Trophoblast cell (in vitro differentiated cells and primary cell): ENCODE results near the gene KLK7. TPM values are rescaled to one million over a fixed set of nuclear protein-coding genes. Genes with fewer than 3 reads are reported as not detected.

Experiments used
- DNase-seq, 2 donors: peaks; one replicate each; pipeline ENCODE4 v3.0.0-alpha.2; 2016
- H2AFZ ChIP-seq: 2 replicates; pipeline ENCODE4 v1.6.1; 2013; ENCODE audit warnings: low read length, moderate library complexity, mild to moderate bottlenecking; ENCODE audit not compliant: insufficient read depth, poor library complexity
- H2AK5ac ChIP-seq: 2 replicates; pipeline ENCODE4 v1.6.1; 2013; ENCODE audit warnings: mild to moderate bottlenecking, low read length
- H2BK120ac ChIP-seq: 2 replicates; pipeline ENCODE4 v1.6.1; 2013; ENCODE audit warnings: low read length, mild to moderate bottlenecking, moderate library complexity; ENCODE audit not compliant: insufficient read depth, poor library complexity
- H2BK12ac ChIP-seq: 2 replicates; pipeline ENCODE4 v1.6.1; 2013; ENCODE audit warnings: mild to moderate bottlenecking, low read length, moderate library complexity
- H2BK5ac ChIP-seq: 2 replicates; pipeline ENCODE4 v1.6.1; 2013; ENCODE audit warnings: low read length, low read depth, moderate library complexity, mild to moderate bottlenecking; ENCODE audit not compliant: poor library complexity
- H3K14ac ChIP-seq: 2 replicates; pipeline ENCODE4 v1.6.1; 2013; ENCODE audit warnings: mild to moderate bottlenecking, low read length
- H3K18ac ChIP-seq: 2 replicates; pipeline ENCODE4 v1.6.1; 2013; ENCODE audit warnings: mild to moderate bottlenecking, low read length
- H3K23ac ChIP-seq: 2 replicates; pipeline ENCODE4 v1.6.1; 2013; ENCODE audit warnings: low read length
- H3K27ac ChIP-seq: 2 replicates; pipeline ENCODE4 v1.5.1; 2013; ENCODE audit warnings: low read depth, mild to moderate bottlenecking, inconsistent platforms, low read length, moderate library complexity
- H3K27me3 ChIP-seq: 2 replicates; pipeline ENCODE4 v1.6.1; 2013; ENCODE audit warnings: inconsistent platforms, mild to moderate bottlenecking, low read length, moderate library complexity; ENCODE audit not compliant: insufficient read depth
- H3K36me3 ChIP-seq, 2 experiments: 1 replicate in 1 of 2; 2 replicates in 1 of 2; pipeline ENCODE4 v1.6.1; 2013; ENCODE audit warnings: low read length in 2 of 2, mild to moderate bottlenecking in 2 of 2, moderate library complexity in 1 of 2; ENCODE audit not compliant: insufficient read depth in 2 of 2, control insufficient read depth in 1 of 2
- H3K4ac ChIP-seq: 2 replicates; pipeline ENCODE4 v1.6.1; 2013; ENCODE audit warnings: low read depth, mild to moderate bottlenecking, low read length, moderate library complexity
- H3K4me1 ChIP-seq, 2 experiments: 1 replicate in 1 of 2; 2 replicates in 1 of 2; pipeline ENCODE4 v1.6.1; 2013; ENCODE audit warnings: low read length in 2 of 2, mild to moderate bottlenecking in 2 of 2, moderate library complexity in 1 of 2; ENCODE audit not compliant: insufficient read depth in 2 of 2, control insufficient read depth in 1 of 2
- H3K4me2 ChIP-seq: 2 replicates; pipeline ENCODE4 v1.6.1; 2013; ENCODE audit warnings: inconsistent platforms, mild to moderate bottlenecking, low read length, moderate library complexity
- H3K4me3 ChIP-seq: 2 replicates; pipeline ENCODE4 v1.5.1; 2013; ENCODE audit warnings: mild to moderate bottlenecking, low read depth, low read length, inconsistent platforms
- H3K79me1 ChIP-seq: one replicate; pipeline ENCODE4 v1.6.1; 2013; ENCODE audit warnings: low read length
- H3K79me2 ChIP-seq: 2 replicates; pipeline ENCODE4 v1.6.1; 2013; ENCODE audit warnings: low read length, mild to moderate bottlenecking; ENCODE audit not compliant: control insufficient read depth, insufficient read depth, poor library complexity
- H3K9ac ChIP-seq: 2 replicates; pipeline ENCODE4 v1.6.1; 2013; ENCODE audit warnings: mild to moderate bottlenecking, low read length
- H3K9me3 ChIP-seq: 2 replicates; pipeline ENCODE4 v1.6.1; 2013; ENCODE audit warnings: low read depth, mild to moderate bottlenecking, control low read depth, inconsistent platforms, low read length; ENCODE audit not compliant: insufficient read depth
- H4K12ac ChIP-seq: 2 replicates; pipeline ENCODE4 v1.6.1; 2013; ENCODE audit warnings: low read depth, mild to moderate bottlenecking, low read length, moderate library complexity
- H4K8ac ChIP-seq: 2 replicates; pipeline ENCODE4 v1.6.1; 2013; ENCODE audit warnings: low read depth, mild to moderate bottlenecking, low read length, moderate library complexity
- H4K91ac ChIP-seq: one replicate; pipeline ENCODE4 v1.6.1; 2013; ENCODE audit warnings: low read depth, mild to moderate bottlenecking, low read length, moderate library complexity
- WGBS: extraction: QIAGEN DNeasy Blood & Tissue Kit; methylation state at CpG from one replicate; pipeline ENCODE4 v1.1.7; 2013; ENCODE audit warnings: missing lambda C conversion rate; ENCODE audit not compliant: insufficient read length, insufficient coverage; ENCODE audit errors: extremely low coverage; 5-methylcytosine and 5-hydroxymethylcytosine counted together
- polyA plus RNA-seq: library from polyadenylated mRNA; stranded (reverse); fragments of 200-250 nt; gene quantifications from 2 replicates; pipeline ENCODE4 v1.2.3, GENCODE V29; 2013

The KLK7 gene
- polyA plus RNA-seq: 0.21 and 0.26 TPM in 2 replicates

GRCh38 chr19:50983625-50984292, at the start of gene KLK7:
Gene KLK7 (minus strand): TSS chr19:50983917. CDS start chr19:50982399, 1,518 bp downstream.
- Histone ChIP-seq H3K27me3 (no peaks in the 10 kb centered on the region), H3K79me2 (no peaks in the 10 kb centered on the region), H3K18ac (no peak within 1 kb of the TSS), H2BK120ac (no peak within 1 kb of the TSS), H2BK12ac (no peak within 1 kb of the TSS), H4K12ac (no peak within 1 kb of the TSS), H3K9me3 (no peaks in the 10 kb centered on the region), H3K36me3 (no peaks in the 10 kb centered on the region), H3K27ac (no peak within 1 kb of the TSS), H3K4me3 (no peak within 1 kb of the TSS), H4K8ac (no peak within 1 kb of the TSS), H3K4me2 (no peak within 1 kb of the TSS), H2AFZ (no peak within 1 kb of the TSS), H3K4me1 (peaks cover 5 to 12% of the 10 kb centered on the region in 2 experiments), H2BK5ac (no peak within 1 kb of the TSS), H3K9ac (no peak within 1 kb of the TSS), H3K4ac (no peak within 1 kb of the TSS), H3K79me1 (peaks cover 4% of the 10 kb centered on the region), H3K23ac (no peak within 1 kb of the TSS), H3K14ac (no peak within 1 kb of the TSS), H4K91ac (no peak within 1 kb of the TSS), H2AK5ac (no peak within 1 kb of the TSS)
- no peak for DNase-seq
- WGBS: no CpG with 5 or more reads among the region's 28 CpGs

GRCh38 chr19:51031880-51032225, 48.1 kb upstream of the KLK7 start:
- Histone ChIP-seq H3K27me3 (no peaks in the 10 kb centered on the region), H3K14ac (no peak overlapping the region), H3K36me3 (no peaks in the 10 kb centered on the region), H4K8ac (no peak overlapping the region), H2AFZ (no peak overlapping the region), H3K9me3 (no peaks in the 10 kb centered on the region), H3K27ac (no peak overlapping the region), H2BK5ac (no peak overlapping the region), H3K18ac (no peak overlapping the region), H3K79me1 (no peaks in the 10 kb centered on the region), H3K4me3 (no peak overlapping the region), H3K79me2 (no peaks in the 10 kb centered on the region), H3K4me1 (no peaks in the 10 kb centered on the region), H3K9ac (no peak overlapping the region), H2AK5ac (no peak overlapping the region), H2BK120ac (no peak overlapping the region), H4K91ac (no peak overlapping the region), H3K4me2 (no peak overlapping the region), H2BK12ac (no peak overlapping the region), H3K4ac (no peak overlapping the region), H3K23ac (no peak overlapping the region), H4K12ac (no peak overlapping the region)
- no peak for DNase-seq
- WGBS: no CpG with 5 or more reads among the region's 28 CpGs

- Histone ChIP-seq H2BK120ac (no peak overlapping the region), H3K23ac (no peak overlapping the region), H3K14ac (no peak overlapping the region), H3K9me3 (no peaks in the 10 kb centered on the region), H3K4me1 (no peaks in the 10 kb centered on the region), H4K12ac (no peak overlapping the region), H3K4me3 (no peak overlapping the region), H2AFZ (no peak overlapping the region), H3K27ac (no peak overlapping the region), H4K91ac (no peak overlapping the region), H4K8ac (no peak overlapping the region), H2BK12ac (no peak overlapping the region), H3K36me3 (no peaks in the 10 kb centered on the region), H3K27me3 (no peaks in the 10 kb centered on the region), H3K4ac (no peak overlapping the region), H3K4me2 (no peak overlapping the region), H3K18ac (no peak overlapping the region), H2AK5ac (no peak overlapping the region), H3K79me1 (no peaks in the 10 kb centered on the region), H3K79me2 (no peaks in the 10 kb centered on the region), H3K9ac (no peak overlapping the region), H2BK5ac (no peak overlapping the region)
- no CpG with 5 or more reads among the region's 7 CpGs for WGBS
- no peak for DNase-seq
These were observed 47.6 kb upstream of the KLK7 start for GRCh38 chr19:51031220-51031879.

GRCh38 chr19:51030631-51031030, 46.9 kb upstream of the KLK7 start:
- no peak overlapping the region for H3K4me2 ChIP-seq
- no peaks in the 10 kb centered on the region for H3K27me3 ChIP-seq
- no peak overlapping the region for H2BK120ac ChIP-seq
- H2AFZ ChIP-seq: no peak overlapping the region
- H3K14ac ChIP-seq: no peak overlapping the region
- no peak overlapping the region for H3K18ac ChIP-seq
- WGBS: no CpG with 5 or more reads among the region's 13 CpGs
- no peaks in the 10 kb centered on the region for H3K4me1 ChIP-seq
- no peak overlapping the region for H3K23ac ChIP-seq
- H3K4ac ChIP-seq: no peak overlapping the region
- no peaks in the 10 kb centered on the region for H3K9me3 ChIP-seq
- H4K12ac ChIP-seq: no peak overlapping the region
- no peak overlapping the region for H3K27ac ChIP-seq
- no peak overlapping the region for H2AK5ac ChIP-seq
- H4K8ac ChIP-seq: no peak overlapping the region
- DNase-seq: no peak
- H2BK12ac ChIP-seq: no peak overlapping the region
- no peak overlapping the region for H2BK5ac ChIP-seq
- H3K9ac ChIP-seq: no peak overlapping the region
- H3K36me3 ChIP-seq: no peaks in the 10 kb centered on the region
- H3K79me2 ChIP-seq: no peaks in the 10 kb centered on the region
- no peak overlapping the region for H3K4me3 ChIP-seq
- no peak overlapping the region for H4K91ac ChIP-seq
- no peaks in the 10 kb centered on the region for H3K79me1 ChIP-seq
